ELR (cell line): ENCODE results near the gene GSG1L2.

Experiments
- DNase-seq: peaks from one replicate; pipeline ENCODE4 v3.0.0-alpha.2; 2015; ENCODE audit warnings: low read depth

GSG1L2 gene

DNA sequence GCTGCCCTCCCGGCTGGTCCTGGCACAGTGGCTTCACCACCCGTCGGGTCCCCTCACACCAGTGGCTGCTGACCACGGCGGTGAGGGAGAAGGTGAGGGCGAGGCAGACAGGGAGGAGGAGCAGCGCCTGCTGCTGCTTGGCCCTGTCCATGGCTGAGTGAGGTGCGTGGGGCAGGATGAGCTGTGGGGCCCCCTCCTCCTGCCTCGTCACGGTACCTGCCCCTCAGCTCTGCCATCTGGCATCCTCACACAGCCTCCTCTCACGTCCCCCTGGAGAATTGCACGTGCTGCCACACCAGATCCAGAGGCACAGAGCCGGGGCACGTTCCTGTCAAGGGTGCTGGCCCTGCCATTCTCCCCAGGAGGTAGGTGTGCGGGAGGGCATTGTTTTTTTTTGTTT lies at the start of gene GSG1L2:
TSS of gene GSG1L2 (minus strand) at position 159 of the 400 bp plus-strand sequence. CDS start at position 151, 8 bp downstream.
- no peak for DNase-seq

DNA sequence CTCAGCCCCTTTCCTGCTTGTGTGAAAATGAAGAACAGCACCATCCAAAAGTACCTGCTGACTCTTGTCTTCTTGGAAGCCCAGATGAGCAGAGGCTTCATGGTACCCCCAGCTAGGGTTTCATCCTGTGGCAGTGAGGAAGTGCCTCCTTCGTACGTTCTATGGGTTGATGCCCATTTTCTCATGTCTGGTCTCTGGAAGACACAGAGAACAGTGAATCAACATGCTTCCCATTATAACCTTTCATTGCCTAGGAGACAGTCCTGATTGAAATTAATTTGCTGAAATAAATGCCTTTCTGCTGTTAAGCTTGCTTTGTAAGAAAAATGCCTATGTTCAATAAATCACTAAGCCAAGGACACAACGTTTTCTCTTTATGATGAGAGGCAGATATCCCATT lies 46.7 kb upstream of the GSG1L2 start:
- DNase-seq: no peak

DNA sequence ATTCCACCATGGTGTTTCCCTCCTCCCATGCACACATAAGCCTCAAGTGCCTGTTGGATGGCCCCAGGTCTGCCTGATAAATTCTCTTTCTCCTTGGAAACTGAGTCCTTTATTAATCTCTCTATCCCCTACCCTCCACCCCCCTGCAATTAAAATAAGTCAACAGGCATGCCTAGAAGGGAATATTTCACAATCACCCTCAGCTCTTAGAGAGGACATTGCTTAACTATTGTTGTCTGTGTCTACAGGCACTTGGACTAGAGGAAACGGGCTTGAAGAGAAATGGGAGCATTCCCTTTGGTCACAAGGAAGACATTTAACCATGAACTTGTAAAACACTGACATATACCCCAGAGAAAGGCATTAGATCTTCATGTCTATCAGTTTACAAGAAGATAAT lies 43.7 kb upstream of the GSG1L2 start:
- no peak for DNase-seq

DNA sequence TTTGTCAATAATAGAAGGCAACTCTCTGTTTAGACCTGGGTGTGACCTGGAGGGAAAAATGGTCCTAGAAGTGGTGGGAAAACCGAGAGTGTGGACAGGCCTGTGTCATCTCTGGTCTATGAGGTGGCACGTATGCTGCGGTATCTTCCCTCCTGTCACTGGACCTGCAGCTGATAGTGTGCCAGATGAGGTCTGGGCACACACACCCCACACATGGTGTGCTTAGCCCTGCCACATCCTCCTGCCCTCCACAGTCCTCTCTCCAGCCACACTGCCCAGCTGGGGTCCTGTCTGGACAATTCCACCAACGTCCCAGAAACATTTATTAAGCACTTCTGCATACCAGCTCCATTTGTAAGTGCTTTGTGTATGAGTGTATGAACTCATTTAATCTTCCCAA lies 41.1 kb upstream of the GSG1L2 start:
- no peak for DNase-seq

DNA sequence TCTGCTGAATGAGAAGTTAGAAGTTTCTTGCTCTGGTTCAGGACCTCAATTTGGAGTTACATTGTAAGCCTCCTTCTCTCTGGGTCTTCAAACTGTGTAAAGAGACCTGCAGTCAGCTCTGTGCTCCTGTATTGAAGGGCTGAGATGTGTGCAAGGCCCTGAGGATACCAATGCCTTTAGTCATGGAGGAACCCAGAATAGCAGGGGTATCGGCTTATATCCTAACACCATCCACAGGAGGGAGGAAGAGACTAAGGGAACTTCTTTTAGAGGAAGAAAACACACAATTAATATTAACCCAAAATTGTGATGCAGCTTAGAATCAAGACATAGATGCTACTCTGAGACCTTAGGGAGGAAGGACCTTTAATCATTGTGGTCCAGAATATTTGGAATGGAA lies 40.3 kb upstream of the GSG1L2 start:
- DNase-seq: no peak

DNA sequence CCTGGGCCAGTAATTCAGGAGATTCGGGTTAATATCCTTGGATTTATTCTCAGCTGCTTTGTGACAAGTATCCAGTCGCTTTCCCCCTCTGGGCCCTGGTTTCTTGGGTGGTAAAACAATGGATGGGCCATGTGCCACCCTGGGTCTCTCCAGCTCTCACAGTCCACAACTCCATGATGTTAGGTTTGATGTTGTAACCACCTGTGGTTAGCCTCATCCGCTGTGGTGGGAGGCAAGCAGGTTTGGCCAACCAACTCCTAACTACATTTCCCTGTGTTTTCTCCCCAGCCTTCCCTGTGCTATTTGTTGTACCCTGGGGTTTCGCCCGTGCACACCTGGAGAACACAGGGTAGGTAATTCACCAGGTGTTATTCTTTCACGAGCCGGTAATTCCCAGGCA lies 39.0 kb upstream of the GSG1L2 start:
- DNase-seq: no peak

DNA sequence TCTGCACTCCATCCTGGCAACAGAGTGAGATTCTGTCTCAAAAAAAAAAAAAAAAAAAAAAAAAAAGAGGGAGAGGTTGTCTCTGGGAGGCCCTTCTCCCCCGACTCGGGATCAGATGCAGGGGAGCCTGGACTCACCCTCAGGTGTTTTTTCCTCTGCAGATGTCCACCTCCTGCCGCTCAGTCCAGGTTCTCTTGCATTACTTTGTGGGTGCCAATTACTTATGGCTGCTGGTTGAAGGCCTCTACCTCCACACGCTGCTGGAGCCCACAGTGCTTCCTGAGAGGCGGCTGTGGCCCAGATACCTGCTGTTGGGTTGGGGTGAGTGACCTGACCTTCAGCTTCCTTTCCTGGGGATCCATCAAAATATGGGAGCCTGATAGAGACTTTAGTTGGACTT lies 37.9 kb upstream of the GSG1L2 start:
- DNase-seq: no peak

DNA sequence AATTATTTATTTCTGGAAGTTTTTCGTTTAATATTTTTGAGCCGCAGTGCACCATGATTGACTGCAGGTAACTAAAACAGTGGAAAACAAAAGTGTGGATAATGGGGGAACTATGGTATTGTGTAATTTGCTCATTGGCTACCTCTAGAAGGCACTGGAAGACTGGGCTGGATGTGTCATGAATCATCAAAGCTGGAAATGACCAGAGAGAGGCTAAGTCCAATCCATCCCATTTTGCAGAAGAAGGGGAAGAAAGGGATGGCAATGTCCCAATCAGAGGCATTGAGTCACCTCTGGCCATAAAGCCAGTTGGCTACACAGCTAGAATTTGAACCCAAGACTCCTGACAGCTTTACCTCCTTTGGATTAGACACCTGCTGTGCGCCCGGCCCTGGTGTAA lies 33.2 kb upstream of the GSG1L2 start:
- DNase-seq: no peak

DNA sequence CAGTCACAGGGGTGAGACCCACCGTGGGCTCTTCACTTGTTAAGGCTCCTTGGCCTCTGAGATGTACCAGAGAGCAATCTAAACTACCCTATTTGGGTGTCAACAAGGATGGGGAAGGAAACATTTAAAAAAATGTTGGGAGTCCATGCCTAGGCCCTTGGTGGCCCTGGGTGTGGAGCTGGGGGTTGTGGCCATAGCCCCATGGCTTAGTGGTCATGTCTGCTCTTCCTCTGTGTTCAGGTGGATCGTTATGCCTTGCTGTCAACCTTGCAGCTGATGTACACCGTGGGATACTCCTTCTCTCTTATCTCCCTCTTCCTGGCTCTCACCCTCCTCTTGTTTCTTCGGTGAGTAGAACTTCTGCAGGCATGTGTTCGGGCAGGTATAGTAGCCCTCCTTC lies 32.4 kb upstream of the GSG1L2 start:
- no peak for DNase-seq

DNA sequence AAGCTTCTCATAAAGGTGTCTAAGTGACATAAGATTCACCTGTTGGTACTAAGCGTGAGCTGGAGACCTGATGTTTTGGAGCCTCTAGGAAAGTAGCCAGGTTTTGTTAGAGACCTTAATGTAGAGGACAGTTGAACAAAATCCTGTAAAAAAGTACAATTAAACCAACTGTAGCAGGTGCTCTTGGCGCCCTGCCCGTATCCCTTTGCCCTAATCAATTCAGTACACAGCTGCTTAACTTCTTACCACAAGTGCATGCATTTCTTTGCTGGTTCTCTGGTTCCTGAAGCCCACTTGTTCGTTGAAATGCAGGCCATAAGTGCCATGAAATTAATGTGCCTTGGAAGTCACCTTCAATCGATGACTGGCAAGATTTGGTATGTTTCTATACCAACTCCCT lies 28.3 kb upstream of the GSG1L2 start:
- DNase-seq: no peak

DNA sequence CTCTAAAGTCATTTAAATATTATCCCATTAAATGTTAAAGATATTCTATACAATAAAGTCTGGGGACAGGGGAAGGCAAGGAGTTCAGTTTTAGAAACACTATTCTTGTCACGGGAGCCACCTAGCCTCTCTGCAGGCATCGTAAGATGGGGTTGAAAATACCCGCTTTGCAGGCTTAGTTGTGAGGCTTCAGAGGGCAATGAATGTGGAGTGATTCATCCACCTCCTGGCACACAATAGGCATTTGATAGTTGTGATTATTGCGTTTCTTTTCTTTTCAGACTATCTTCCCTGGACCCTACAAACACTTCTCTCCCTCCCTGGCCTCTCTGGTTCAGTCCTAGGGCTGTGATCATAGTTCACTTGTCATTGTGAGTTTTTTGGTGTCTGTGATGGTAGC lies 23.4 kb upstream of the GSG1L2 start:
- DNase-seq: no peak

DNA sequence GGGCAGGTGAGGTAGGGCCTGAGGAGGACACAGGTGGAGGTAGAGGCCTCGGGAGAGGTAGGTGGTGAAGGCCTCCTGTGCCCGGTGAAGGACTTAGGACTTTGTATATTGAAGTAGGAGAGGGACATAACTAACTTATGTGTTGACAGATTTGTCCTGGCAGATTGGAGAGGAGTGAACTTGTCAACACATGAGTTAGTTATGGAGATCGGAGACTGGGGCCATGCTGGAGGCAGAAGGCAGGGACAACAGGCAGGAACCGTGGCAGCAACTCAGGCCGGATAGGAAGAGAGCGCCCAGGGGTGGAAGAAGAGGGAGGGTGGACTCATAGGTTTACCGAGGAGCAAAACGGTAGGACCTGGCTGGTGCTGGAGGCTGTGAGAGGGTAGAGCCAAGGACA lies 22.3 kb upstream of the GSG1L2 start:
- no peak for DNase-seq

DNA sequence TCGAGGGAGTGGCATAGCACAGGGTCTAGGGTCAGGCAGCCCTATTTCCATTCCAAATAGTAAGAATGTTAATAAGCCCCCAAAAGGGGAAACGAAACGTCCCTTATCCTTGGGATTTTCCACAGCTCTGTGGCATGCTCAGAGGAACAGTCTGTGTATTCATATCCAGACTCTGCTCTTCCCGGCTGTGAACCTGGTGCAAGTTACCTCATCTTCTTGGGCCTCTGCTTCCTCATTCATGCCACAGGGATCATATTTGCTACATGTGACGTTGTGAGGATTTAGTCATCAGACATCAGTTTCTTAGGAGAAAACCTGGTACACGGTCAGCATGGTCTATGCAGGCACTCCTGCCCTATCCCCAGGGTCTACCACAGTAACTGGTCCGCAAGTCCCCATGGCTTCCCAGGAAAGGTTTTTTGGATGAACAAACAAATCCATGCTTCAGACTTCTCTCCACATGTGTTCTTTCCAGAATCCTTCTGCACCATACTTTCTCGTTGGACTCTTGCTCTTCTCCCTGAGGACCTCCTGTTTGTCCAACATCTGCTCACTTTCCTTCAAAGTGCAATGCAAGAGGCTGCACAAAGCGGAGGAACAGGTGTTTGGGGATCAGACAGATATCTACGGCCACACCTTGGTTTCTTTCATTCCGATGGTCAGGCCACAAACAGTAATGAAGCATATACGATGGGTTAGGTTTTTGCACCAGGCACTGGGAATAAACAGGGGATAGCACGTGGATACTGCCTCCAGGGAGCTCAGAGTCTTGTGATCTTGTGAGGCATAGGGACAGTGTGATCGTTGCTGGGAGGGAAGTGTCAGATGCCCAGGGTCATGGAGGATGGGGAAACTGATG lies 21.5 kb upstream of the GSG1L2 start:
- no peak for DNase-seq

DNA sequence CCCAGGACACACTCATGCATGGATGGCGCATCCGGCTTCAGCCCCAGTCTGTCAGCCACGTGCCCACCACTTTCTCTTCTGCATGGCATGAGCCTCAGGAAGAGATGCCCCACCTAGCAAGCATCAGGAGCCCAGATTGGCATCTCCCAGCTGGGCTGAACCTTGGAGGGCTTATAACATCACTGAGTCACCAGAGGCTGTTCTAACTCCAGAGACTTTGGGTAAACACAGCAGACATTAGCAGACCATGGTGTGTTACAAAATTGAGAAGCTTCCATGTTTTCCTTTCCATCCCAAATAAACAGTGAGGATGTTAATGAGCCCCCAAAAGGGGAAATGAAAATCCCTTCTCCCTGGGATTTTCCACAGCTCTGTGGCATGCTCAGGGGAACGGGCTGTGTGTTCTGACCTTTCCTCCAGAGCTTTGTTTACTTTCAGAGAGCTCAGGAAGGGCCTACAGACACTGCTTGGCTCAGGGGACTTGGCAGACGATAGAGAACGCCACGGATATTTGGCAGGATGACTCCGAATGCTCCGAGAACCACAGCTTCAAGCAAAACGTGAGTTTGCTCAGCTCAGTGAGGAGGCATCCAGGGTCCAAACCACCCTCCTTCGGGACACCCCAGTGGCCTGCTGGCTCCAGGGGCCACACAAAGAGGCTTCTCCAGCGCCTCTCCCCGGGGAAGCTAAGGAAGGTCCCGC lies 20.3 kb upstream of the GSG1L2 start:
- DNase-seq: no peak

DNA sequence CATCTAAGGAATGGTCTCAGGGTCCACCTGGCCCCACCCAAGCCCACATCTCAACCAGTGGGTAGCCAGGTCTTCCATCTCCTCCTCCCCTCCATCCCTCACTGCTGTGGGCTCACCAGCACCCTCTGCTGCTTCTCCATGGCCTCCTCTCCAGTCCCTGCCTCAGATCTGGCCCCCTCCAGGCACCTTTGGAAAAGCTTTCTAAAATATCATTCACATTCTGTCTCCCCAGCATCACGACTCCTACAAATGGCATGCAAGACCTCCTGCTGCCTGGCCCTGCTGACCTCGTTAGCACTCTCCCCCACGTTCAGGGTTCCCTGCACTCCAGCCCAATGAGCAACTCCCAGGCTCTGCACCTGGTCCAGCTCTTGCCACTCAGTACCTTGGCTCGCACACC lies 17.6 kb upstream of the GSG1L2 start:
- DNase-seq: peak; percentile 10

DNA sequence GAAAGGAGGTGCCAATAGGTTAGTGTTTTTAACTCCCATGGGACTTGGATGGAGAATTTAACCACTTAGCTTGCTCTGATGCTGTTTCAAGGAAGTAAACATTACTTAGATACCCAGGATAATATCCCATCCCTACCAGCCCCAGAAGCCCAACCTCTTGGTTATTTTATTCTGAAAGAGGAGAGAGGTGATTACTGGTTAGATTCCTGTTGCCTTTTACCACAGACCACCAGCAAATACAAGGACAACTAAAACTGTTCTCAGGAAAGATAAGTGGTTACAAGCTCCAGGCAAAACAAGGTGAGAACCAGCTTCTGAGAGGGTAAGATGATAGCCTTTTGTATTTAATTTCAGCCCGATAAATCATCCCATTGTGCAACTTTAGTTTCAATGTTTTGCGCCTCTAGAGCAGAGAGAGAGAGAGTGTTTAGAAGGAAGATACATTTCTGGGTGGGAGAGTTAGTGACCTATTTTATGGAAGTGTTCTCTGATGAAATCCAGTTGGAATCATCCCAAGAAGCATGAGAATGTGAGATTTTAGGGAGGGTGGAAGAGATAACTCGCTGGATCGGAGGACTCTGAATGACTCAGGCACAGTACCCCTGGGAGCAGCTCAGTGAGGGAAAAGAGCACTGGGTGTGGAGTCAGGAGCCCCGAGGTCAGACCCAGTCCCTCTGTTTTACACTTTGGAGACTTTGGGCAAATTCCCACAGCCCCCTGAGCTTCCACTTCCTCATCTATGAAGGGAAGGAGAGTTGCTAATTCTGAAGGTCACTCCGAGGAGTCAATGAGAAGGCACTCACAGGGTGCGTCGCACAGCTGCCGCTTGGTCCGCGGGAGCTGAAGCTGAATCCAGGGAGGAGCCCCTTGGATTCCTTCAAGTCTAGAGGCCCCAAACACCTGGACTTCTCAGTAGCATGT lies 15.9 kb upstream of the GSG1L2 start:
- DNase-seq: peak; percentile 54

DNA sequence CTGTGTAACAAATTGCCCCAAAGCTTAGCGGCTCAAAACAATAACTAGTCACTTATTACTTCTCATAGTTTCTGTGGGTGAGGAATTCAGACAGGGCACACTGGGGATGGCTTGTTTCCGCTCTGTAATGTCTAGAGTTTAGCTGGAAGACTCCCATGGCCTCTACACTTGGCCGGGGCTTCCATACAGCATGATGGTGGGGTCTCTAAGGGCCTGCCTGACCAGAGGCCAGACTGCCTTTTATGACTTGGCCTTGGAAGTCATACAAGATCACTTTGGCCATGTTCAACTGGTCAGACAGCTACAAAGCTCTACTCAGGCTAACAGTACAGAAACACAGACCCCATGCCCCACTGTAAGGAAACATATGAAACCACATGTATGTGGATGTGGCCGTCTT lies 12.0 kb upstream of the GSG1L2 start:
- no peak for DNase-seq

DNA sequence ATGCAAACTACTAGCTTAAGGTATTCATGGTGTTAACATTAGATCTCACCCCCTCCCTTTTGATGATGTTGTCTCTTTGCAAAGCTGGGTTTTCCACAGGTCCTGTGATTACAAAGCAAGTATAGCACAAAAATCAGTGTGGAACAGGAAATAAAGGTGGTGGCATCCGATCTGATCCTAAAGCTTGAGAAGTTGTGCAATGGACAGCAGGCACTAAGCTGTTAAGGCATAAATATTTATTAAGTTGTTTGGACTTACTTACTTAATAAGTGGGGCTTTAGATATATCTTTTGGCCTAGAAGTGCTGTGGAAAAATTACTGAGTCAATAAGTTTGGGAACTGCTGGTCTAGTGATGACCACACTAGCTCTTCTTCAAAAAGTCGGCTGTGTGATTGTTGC lies 8.8 kb upstream of the GSG1L2 start:
- no peak for DNase-seq

DNA sequence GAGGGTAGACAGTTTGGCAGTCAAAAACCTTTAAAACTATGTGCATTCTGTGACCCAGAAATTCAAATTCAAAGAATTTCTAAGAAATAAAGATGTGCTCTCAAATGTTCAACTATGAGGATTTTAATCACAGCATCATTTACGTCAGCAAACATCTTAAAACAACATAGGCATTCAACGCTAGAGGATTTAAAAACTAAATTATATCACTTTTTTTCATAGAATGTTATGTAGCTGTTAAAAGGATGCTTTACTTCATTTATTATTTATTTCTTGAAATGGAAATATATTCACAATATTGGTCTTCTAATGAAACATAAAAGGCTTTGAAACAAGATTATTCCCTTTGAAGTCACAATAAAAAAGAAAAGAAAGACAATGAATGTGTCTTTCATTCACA lies 7.5 kb upstream of the GSG1L2 start:
- DNase-seq: no peak

DNA sequence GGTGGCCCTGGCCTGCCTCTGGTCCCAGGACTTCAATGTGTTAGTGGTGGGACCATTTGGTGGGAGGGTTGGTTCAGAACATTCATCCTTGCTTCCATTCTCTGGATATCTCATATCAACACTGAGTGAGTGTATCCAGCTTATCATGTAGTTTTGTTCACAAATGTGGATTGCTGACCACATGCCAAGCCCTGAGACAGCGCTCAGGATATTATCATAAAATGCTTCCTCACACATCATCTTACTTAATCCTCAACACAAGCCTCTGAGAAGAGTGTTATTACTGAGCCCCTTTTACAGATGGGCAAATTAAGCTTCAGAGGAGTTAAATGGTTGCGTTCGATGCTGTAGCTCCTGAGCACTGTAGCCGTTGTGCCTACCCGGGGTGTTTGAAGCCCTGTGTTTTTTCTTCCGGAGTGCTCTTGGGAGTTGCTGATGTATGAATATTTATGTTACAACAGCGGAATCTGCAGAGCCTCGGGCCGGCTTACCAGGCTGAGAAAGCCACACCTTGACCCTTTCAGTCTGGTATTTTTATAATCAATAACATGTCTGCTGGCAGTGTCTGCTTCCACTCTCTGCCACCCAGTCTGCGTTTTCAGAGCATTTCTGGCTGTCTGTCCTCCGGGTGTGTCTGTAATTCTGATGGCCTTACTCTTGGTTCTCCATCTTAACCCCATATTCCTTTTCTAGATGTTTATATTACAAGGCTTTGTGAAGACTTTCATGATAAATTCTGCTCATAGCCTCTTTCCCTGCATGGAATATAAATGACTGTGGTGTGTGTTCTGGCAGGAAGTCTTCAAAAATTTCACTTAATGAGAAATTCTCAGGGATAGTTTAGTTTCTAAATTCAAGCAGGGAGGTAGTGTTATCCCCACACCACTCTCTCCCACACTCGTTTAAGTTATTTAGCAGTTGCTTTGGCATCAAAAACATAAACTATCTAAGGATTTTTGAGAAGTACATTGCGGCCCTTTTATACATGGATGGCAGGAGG lies 6.7 kb upstream of the GSG1L2 start:
- no peak for DNase-seq

DNA sequence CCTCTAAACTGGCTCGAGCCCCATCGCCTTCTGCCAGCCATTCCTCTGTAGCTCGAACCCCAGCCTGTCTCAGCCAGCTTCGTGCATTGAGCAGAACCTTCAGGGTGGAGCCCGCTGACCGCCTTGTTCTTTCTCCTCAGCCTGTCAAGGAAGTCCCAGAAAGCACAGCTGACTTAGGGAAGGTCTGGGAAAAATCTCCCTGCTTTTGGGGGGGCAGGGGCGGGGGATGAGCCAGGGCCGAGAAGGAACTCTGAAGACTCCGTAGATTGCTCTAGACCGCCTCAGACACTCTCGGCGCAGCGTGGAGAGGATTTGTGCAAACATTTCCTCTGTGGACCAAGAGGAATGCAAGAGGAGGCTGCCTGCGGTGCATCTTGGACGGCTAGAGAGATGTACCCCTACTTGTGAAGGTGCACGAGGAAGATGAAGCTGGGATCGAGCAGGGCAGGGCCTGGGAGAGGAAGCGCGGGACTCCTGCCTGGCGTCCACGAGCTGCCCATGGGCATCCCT lies 3.8 kb upstream of the GSG1L2 start, which contains the start of gene GLP2R:
TSS of gene GLP2R (plus strand) at position 284 of the 510 bp plus-strand sequence. CDS start at position 424, 140 bp downstream.
- no peak for DNase-seq
